HepG2 (cell line): ENCODE measurements around the gene TAB2. TPM values are rescaled to one million over a fixed set of nuclear protein-coding genes. Genes with fewer than 3 reads are reported as not detected.

ENCODE experiments used
- ATAC-seq: fragments of 200-7000 bp; cut with Tn5 transposase; 3 replicates; pipeline ENCODE4 v1.9.1; 2020; ENCODE audit warnings: mild to moderate bottlenecking, moderate library complexity
- BruUV-seq: library from RNA; stranded (reverse); fragments of 400-500 nt; replicated peaks from 2 replicates; lab custom pipeline; 2021; lab: Mats Ljungman, UMichigan
- CTCF ChIA-PET: fragments of 300-600 bp; formaldehyde crosslinking; extraction: SDS; loops from one replicate; lab custom pipeline; 2021; ENCODE audit warnings: low total read pairs, inconsistent platforms, low intra/inter-chr PET ratio; lab: Yijun Ruan, JAX
- POLR2A ChIA-PET: fragments of 350-600 bp; sonication (Branson Sonifier 250); formaldehyde crosslinking; loops from one replicate; lab custom pipeline; 2020; ENCODE audit warnings: antibody characterized with exemption, inconsistent platforms; lab: Yijun Ruan, JAX
- DNase-seq: peaks from one replicate; pipeline ENCODE4 v3.0.0-alpha.2; 2015; ENCODE audit warnings: low spot score
- FAIRE-seq: peaks from 3 replicates; lab custom pipeline; 2011; peaks lifted over from hg19 to GRCh38; lab: Jason Lieb, UNC
- H2AFZ ChIP-seq: one replicate; pipeline ENCODE4 v1.6.1; 2011; ENCODE audit warnings: low read length, inconsistent platforms
- H3K27ac ChIP-seq: fragments of 300-600 bp; 3 replicates; pipeline ENCODE4 v1.8.0; 2011; ENCODE audit warnings: mixed run types, mild to moderate bottlenecking, mixed read lengths, low read length, inconsistent platforms; ENCODE audit not compliant: insufficient read depth; ENCODE audit errors: extremely low read length
- H3K27me3 ChIP-seq, 2 experiments: fragments of 200-600 bp in 1 of 2; 2 replicates in 1 of 2; 3 replicates in 1 of 2; pipeline versions ENCODE4 v1.6.0 to v1.8.0; 2011; ENCODE audit warnings: low read length in 2 of 2, mild to moderate bottlenecking in 2 of 2, moderate library complexity in 2 of 2, inconsistent platforms in 1 of 2; ENCODE audit not compliant: insufficient read depth in 2 of 2, control insufficient read depth in 1 of 2
- H3K36me3 ChIP-seq, 2 experiments: fragments of 200-600 bp in 1 of 2; replicated peaks in 1 of 2; 2 replicates in 1 of 2; 3 replicates in 1 of 2; pipeline versions ENCODE4 v1.5.1 to v1.8.0; 2011; ENCODE audit warnings: low read length in 2 of 2, inconsistent platforms in 1 of 2; ENCODE audit not compliant: insufficient read depth in 2 of 2, control insufficient read depth in 1 of 2
- H3K4me1 ChIP-seq: 2 replicates; pipeline ENCODE4 v1.5.1; 2012; ENCODE audit warnings: low read length, inconsistent platforms; ENCODE audit not compliant: insufficient read depth
- H3K4me2 ChIP-seq: 2 replicates; pipeline ENCODE4 v1.6.0; 2011; ENCODE audit warnings: low read depth, low read length, inconsistent platforms
- H3K4me3 ChIP-seq, 3 experiments: fragments of 200-600 bp in 1 of 3; sonication (generic), shearing (Covaris generic) in 1 of 3; replicated peaks in 1 of 3; 2 replicates each; pipeline ENCODE4 v1.5.1; 2011 to 2016; ENCODE audit warnings: low read length in 3 of 3, inconsistent platforms in 2 of 3, low read depth in 2 of 3, mild to moderate bottlenecking in 2 of 3, control low read depth in 1 of 3, mixed read lengths in 1 of 3; ENCODE audit not compliant: insufficient read depth in 1 of 3
- H3K79me2 ChIP-seq: one replicate; pipeline ENCODE4 v1.6.1; 2011; ENCODE audit warnings: low read length, inconsistent platforms; ENCODE audit not compliant: insufficient read depth
- H3K9ac ChIP-seq: 2 replicates; pipeline ENCODE4 v1.6.0; 2011; ENCODE audit warnings: mild to moderate bottlenecking, low read depth, low read length, inconsistent platforms; ENCODE audit not compliant: insufficient read depth
- H3K9me3 ChIP-seq: 2 replicates; pipeline ENCODE4 v1.5.1; 2012; ENCODE audit warnings: mild to moderate bottlenecking, low read length
- H4K20me1 ChIP-seq: 2 replicates; pipeline ENCODE4 v1.6.0; 2011; ENCODE audit warnings: inconsistent platforms, mild to moderate bottlenecking, low read length, moderate library complexity; ENCODE audit not compliant: insufficient read depth
- KDM6A ChIP-seq: IDR thresholded peaks from 2 replicates; pipeline ENCODE4 v1.6.1; 2016; ENCODE audit warnings: low read depth
- PCBP2 ChIP-seq: fragments of 200-400 bp; formaldehyde crosslinking; optimal IDR thresholded peaks from 2 replicates; pipeline ENCODE3; 2018; ENCODE audit warnings: low read length, low read depth; ENCODE audit not compliant: poor library complexity, severe bottlenecking
- RARG ChIP-seq: sonication (generic); formaldehyde crosslinking; IDR thresholded peaks from 2 replicates; pipeline ENCODE4 v1.4.0; 2020; ENCODE audit warnings: low read depth, mild to moderate bottlenecking, missing genetic modification reagents
- TCF7L2 ChIP-seq: IDR thresholded peaks from 2 replicates; pipeline ENCODE4 v1.6.1; 2011; ENCODE audit warnings: mild to moderate bottlenecking, low read depth, low read length, moderate library complexity
- U2AF2 ChIP-seq: fragments of 200-400 bp; formaldehyde crosslinking; IDR thresholded peaks from 2 replicates; pipeline ENCODE4 v1.6.1; 2017; ENCODE audit warnings: low read depth, mild to moderate bottlenecking, low read length
- ZBTB1 ChIP-seq: sonication (generic); formaldehyde crosslinking; IDR thresholded peaks from 2 replicates; pipeline ENCODE4 v1.4.0; 2020; ENCODE audit warnings: missing genetic modification reagents, borderline replicate concordance
- ZBTB10 ChIP-seq: sonication (generic); formaldehyde crosslinking; IDR thresholded peaks from 2 replicates; pipeline ENCODE4 v1.4.0; 2020; ENCODE audit warnings: missing genetic modification reagents, borderline replicate concordance
- ZNF652 ChIP-seq: IDR thresholded peaks from 2 replicates; pipeline ENCODE4 v1.6.1; 2016; ENCODE audit warnings: low read depth, borderline replicate concordance
- ZXDC ChIP-seq: sonication (generic); formaldehyde crosslinking; IDR thresholded peaks from 2 replicates; pipeline ENCODE4 v1.5.0; 2020; ENCODE audit warnings: mild to moderate bottlenecking, missing genetic modification reagents
- WGBS: methylation state at CpG from one replicate; pipeline ENCODE4 v1.1.6; 2017; ENCODE audit warnings: low lambda C conversion rate; 5-methylcytosine and 5-hydroxymethylcytosine counted together
- in situ Hi-C: cut with HindIII; loops from 2 replicates; pipeline ENCODE4 v1.10.0; 2017; ENCODE audit warnings: low pct_unique_long_range_greater_than_20kb; ENCODE audit not compliant: extremely low pct_ligation_motif_present
- intact Hi-C: fragments of 100-400 bp; cut with micrococcal nuclease; formaldehyde crosslinking; loops from one replicate; pipeline ENCODE4 v1.10.0; 2022; ENCODE audit not compliant: unreplicated experiment
- polyA plus RNA-seq, 8 experiments: library from polyadenylated mRNA; depleted of rRNA in 3 of 8; stranded (reverse) in 7 of 8; unstranded in 1 of 8; fragments of >200 nt; fragmentation: Illumina TruSeq in 4 of 8; extraction: Trizol in 4 of 8; gene quantifications; 2 replicates each; pipeline versions ENCODE4 v1.2.1 to v1.2.3, GENCODE V29; 2011 to 2016; ENCODE audit warnings: low read depth in 4 of 8, missing spikeins in 1 of 8, mixed read lengths in 1 of 8; ENCODE audit not compliant: insufficient read depth in 1 of 8
- total RNA-seq, 5 experiments: library from RNA; depleted of rRNA; stranded (reverse); fragments of >200 nt; fragmentation: Illumina TruSeq; extraction: Trizol; gene quantifications; 2 replicates each; pipeline ENCODE4 v1.2.3, GENCODE V29; 2016; ENCODE audit warnings: low read depth in 1 of 5

Gene TAB2
- total and polyA plus RNA-seq, 2 of the 13 experiments (the other 11 are each of a cell fraction or from before 2014, with no cell fraction given), result 23.7 to 50.2 TPM

GRCh38 chr6:149397384-149397783 lies 79.9 kb downstream of the TAB2 start:
- CTCF ChIA-PET, result no interaction called here
- no peak for FAIRE-seq
- H3K27ac ChIP-seq, result no peak overlapping the region

More at GRCh38 chr6:149397384-149397783, 79.9 kb downstream of the TAB2 start:
- WGBS, result 98% methylated on average over 6 of the region's 6 CpGs
- H3K27me3 ChIP-seq, result no peaks in the 10 kb centered on the region
- H3K9ac ChIP-seq, result no peak overlapping the region
- H3K79me2 ChIP-seq, result no peaks in the 10 kb centered on the region
- ATAC-seq, result no peak
- no peak overlapping the region for H2AFZ ChIP-seq
- H3K4me3 ChIP-seq, result no peak overlapping the region
- DNase-seq, result no peak
- no peaks in the 10 kb centered on the region; the same call in 1 of the 2 replicates for H4K20me1 ChIP-seq
- no peak for TF ChIP-seq ZBTB10
- TF ChIP-seq PCBP2, result no peak
- no peak for TF ChIP-seq U2AF2
- TF ChIP-seq KDM6A (CRISPR knock-in tag), result no peak
- TF ChIP-seq RARG (CRISPR knock-in tag), result no peak
- TF ChIP-seq TCF7L2, result no peak
- no peak for TF ChIP-seq ZBTB1 (CRISPR knock-in tag)
- TF ChIP-seq ZNF652, result no peak
- TF ChIP-seq ZXDC (CRISPR knock-in tag), result no peak
- intact Hi-C loops (no loop called here), in situ Hi-C loops (no loop called here)
- no peak overlapping the region for H3K4me2 ChIP-seq
- no peaks in the 10 kb centered on the region for H3K9me3 ChIP-seq
- POLR2A ChIA-PET, result no interaction called here
- peaks cover 12 to 22% of the 10 kb centered on the region in 2 experiments for H3K36me3 ChIP-seq
- BruUV-seq, result no TSS peak
- peaks cover 4% of the 10 kb centered on the region; the same call in 1 of the 2 replicates for H3K4me1 ChIP-seq
